GM12872 (cell line): Measurements from ENCODE around the gene ZDHHC16.

Experiments used
- TF ChIP-seq, protein P1 (sequence below): IDR thresholded peaks from 3 replicates; pipeline ENCODE4 v1.5.1; 2011; ENCODE audit warnings: low read depth, mild to moderate bottlenecking, low read length, moderate library complexity; ENCODE audit not compliant: insufficient read depth

The ZDHHC16 gene

DNA sequence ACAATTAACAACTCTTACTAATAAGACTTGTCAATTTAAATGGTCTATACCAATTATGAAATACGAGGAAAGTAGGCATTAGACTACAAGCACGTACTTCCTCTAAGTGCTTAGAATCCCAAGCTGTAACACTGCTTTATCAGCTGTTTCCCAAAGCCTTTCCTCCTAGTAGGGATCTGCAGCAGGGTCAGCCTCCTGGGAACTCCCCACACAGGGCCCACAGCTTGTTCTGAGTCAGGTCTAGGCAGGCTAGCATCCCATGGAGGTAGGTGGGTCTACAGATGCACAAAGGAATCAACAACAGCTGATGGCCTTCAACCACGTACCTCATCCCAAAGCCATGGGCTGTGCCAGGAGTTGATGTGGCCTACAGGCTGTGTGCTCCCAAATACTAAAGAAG is 37.5 kb downstream of the ZDHHC16 start:
- TF ChIP-seq, protein P1, sequence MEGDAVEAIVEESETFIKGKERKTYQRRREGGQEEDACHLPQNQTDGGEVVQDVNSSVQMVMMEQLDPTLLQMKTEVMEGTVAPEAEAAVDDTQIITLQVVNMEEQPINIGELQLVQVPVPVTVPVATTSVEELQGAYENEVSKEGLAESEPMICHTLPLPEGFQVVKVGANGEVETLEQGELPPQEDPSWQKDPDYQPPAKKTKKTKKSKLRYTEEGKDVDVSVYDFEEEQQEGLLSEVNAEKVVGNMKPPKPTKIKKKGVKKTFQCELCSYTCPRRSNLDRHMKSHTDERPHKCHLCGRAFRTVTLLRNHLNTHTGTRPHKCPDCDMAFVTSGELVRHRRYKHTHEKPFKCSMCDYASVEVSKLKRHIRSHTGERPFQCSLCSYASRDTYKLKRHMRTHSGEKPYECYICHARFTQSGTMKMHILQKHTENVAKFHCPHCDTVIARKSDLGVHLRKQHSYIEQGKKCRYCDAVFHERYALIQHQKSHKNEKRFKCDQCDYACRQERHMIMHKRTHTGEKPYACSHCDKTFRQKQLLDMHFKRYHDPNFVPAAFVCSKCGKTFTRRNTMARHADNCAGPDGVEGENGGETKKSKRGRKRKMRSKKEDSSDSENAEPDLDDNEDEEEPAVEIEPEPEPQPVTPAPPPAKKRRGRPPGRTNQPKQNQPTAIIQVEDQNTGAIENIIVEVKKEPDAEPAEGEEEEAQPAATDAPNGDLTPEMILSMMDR, result no peak

DNA sequence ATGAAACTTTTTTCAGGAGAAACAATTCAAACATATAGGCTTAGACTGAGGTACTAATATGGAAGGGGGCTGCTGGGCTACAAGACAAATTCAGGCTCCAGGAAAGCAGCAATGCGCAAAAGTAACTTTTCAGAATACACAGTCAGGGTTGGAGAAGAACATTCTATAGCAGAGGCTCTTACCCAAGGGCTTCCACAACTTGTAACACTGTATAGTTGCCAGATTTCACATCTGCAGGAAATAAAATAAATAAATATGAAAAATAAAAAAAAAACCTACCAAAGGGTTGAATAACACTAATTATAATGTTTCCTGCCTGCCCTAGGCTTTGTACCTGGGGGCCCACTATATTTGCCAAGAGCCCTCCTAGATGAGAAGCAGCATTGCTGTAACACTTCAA is 37.9 kb downstream of the ZDHHC16 start:
- TF ChIP-seq, protein P1, result no peak

DNA sequence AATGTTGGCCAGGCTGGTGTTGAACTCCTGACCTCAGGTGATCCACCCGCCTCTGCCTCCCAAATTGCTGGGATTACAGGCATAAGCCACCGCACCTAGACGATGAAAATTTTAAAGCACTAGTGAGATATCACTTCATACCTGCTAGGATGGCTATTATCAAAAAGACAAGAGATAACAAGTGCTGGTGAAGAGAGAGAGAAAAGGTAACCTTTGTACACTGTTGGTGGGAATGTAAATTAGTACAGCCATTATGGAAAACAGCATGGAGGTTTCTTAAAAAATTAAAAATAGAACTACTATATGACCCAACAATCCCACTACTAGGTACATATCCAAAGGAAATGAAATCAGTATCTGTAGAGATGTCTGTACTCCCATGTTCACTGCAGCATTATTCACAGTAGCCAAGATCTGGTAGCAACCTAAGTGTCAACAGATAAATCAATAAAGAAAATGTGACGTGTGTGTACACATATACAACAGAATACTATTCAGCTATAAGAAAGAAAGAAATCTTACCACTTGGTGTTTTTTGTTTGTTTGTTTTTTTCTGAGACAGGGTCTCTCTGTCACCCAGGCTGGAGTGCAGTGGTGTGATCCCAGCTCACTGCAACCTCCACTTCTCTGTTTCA is 39.8 kb downstream of the ZDHHC16 start:
- TF ChIP-seq, protein P1, result no peak

DNA sequence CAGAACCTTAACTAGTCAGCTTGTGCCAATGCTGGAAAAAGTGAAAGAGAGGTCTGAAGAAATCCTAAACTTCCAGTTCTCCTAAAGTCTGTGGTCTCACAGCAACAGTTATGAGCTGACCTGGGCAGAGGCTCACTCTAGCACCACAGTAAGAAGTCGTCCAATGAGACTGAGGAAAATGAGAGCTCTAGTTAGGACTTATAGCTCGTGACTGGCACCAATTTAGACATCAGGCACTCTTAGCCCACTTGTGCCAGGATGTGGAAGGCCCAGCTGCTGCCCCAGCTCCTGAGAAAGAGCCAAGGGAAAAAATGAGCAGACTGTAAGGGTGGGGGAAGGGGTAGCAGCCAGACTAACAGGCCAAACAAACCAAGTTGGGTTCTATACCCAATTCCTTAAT is 44.6 kb downstream of the ZDHHC16 start:
- TF ChIP-seq, protein P1, result no peak

DNA sequence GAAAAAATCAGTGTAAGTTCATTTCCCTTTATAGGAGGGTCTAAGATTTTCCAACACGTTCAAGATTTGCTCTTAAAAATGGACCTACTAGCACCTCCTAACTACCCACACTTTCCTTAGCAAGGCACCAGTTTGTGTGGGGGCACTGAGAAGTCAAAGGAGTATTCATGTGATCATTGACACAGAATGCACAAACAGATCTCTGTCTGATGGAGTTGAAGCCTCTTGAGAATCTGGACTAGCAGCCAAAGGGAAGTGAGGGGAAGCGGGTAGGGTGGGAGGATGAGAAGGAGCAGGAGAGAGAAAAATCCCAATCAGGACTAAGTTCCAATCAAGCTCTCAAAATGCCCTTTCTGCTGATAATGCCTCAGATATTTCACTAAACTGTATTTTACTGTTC is 48.2 kb downstream of the ZDHHC16 start:
- TF ChIP-seq, protein P1, result no peak

DNA sequence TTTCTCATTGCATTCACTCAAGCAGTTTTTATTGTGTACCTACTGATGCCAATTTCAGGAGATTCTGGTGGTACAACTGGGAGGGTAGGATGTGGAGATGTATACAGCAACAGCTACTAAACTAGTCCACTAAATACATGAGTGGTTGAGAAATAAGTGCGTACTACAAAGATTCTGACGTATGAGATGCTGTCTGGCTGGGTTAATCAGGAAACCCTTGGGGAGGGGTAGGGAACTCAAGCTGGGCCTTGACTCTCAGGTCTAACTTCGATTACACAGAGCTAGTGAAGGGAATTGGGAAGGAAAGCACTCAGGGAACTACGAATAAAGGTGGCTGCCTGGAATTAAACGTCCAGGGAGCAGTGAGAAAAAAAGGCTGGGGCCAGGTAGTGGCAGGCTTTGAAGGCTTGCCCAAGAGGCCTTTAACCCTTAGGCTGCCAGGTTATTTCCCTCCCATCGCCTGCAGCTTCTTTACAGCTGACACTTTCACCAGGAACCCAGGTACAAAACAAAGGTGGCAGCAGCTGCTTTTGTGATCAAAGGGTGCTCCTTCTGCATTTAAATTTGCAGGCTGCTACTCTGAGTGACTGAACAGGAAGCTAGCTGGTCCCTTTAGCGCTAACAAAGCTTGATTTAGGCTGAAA is 49.0 kb downstream of the ZDHHC16 start:
- TF ChIP-seq, protein P1, result no peak

DNA sequence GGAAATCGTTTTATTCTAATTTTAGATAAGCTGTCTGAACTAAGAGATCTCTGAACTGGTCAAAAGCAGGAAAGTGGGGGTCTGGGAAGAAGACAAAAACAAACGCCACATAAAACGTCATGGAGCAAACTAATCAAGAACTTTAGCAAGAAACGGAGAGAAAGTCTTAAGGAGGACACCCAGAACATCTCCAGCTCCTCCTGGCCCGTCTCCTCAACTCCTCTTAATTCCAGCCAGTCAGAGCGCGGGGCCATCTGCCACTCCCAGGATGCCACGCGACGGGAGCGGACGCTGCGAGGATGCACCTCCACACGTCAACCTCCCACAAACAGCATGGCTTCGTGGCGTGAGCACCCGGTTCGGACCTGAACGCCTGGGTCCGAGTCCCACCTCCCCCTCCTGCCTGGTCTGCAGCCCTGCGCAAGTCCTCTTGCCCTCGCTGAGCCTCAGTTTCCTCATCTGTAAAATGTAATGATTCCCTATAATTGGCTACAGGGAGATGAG is 51.6 kb downstream of the ZDHHC16 start:
- TF ChIP-seq, protein P1, result no peak
